IPS-20b (cell line): ENCODE data around the gene NHSL1.
A peak's percentile ranks its signal among the peaks of the same experiment; 100 is the strongest.

Experiments used
- H3K27ac ChIP-seq: one replicate; pipeline ENCODE4 v1.5.1; 2013; ENCODE audit warnings: low read length
- H3K27me3 ChIP-seq: 2 replicates; pipeline ENCODE4 v1.6.1; 2013; ENCODE audit warnings: mild to moderate bottlenecking, low read length, inconsistent platforms; ENCODE audit not compliant: insufficient read depth
- H3K36me3 ChIP-seq: 2 replicates; pipeline ENCODE4 v1.6.1; 2013; ENCODE audit warnings: low read depth, mild to moderate bottlenecking, inconsistent platforms, low read length, moderate library complexity; ENCODE audit not compliant: insufficient read depth
- H3K4me1 ChIP-seq: 2 replicates; pipeline ENCODE4 v1.6.1; 2013; ENCODE audit warnings: mild to moderate bottlenecking, control low read depth, inconsistent platforms, low read length, moderate library complexity; ENCODE audit not compliant: insufficient read depth
- H3K4me3 ChIP-seq: 2 replicates; pipeline ENCODE4 v1.5.1; 2013; ENCODE audit warnings: mild to moderate bottlenecking, low read length, inconsistent platforms
- H3K9ac ChIP-seq: 2 replicates; pipeline ENCODE4 v1.6.1; 2013; ENCODE audit warnings: low read depth, mild to moderate bottlenecking, inconsistent platforms, low read length, moderate library complexity
- H3K9me3 ChIP-seq: 2 replicates; pipeline ENCODE4 v1.6.1; 2013; ENCODE audit warnings: mild to moderate bottlenecking, low read depth, low read length, inconsistent platforms; ENCODE audit not compliant: insufficient read depth

NHSL1 gene

DNA sequence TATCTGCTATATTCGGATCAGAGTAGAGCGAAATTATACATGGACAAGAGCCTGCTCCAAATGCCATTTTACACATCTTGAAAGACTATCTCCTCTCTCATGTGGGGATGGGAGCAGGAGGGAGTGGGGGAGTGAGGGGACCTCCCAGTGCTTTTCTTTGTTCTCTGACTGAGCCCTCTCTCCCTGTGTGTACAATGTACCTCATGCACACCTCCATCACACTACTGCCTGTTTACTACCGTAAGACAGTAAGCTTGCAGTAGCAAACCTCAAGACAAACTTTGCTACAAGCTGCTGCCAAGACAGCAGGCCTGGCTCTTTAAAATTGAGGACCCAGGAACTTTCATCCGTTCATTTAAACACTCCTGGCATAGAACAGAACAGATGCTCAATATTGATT, 7.2 kb downstream of the NHSL1 start:
- H3K27ac ChIP-seq = peak overlapping the region; percentile 42
- H3K9ac ChIP-seq = peak overlapping the region; percentile 35; the same call in 1 of the 2 replicates
- H3K4me1 ChIP-seq = peaks cover 46% of the 10 kb centered on the region
- no peaks in the 10 kb centered on the region for H3K9me3 ChIP-seq
- peaks cover 17% of the 10 kb centered on the region for H3K36me3 ChIP-seq
- peak overlapping the region; percentile 26; the same call in 1 of the 2 replicates for H3K4me3 ChIP-seq
- no peaks in the 10 kb centered on the region for H3K27me3 ChIP-seq

DNA sequence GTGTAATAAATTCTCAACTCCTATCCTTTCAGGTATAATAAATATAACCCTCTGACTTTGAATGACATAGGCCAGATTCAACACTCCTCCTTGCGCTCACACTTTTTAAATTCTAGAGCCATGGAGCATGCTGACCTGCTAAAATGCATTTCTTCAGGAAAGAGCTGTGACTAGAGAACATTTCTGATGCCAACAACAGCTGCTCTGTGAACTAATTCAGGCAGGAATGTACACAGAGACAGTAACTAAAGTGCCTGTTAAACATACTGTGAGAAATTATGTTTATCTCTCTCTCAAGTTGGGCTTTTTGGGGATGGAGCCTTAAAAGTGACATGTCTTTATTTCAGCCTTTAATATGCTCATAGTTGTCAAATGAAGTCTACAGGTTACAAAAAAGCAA, 8.3 kb downstream of the NHSL1 start:
- no peaks in the 10 kb centered on the region for H3K27me3 ChIP-seq
- peaks cover 21% of the 10 kb centered on the region for H3K36me3 ChIP-seq
- no peak overlapping the region for H3K9ac ChIP-seq
- H3K4me3 ChIP-seq = no peak overlapping the region
- peaks cover 48% of the 10 kb centered on the region for H3K4me1 ChIP-seq
- H3K27ac ChIP-seq = no peak overlapping the region
- H3K9me3 ChIP-seq = no peaks in the 10 kb centered on the region

DNA sequence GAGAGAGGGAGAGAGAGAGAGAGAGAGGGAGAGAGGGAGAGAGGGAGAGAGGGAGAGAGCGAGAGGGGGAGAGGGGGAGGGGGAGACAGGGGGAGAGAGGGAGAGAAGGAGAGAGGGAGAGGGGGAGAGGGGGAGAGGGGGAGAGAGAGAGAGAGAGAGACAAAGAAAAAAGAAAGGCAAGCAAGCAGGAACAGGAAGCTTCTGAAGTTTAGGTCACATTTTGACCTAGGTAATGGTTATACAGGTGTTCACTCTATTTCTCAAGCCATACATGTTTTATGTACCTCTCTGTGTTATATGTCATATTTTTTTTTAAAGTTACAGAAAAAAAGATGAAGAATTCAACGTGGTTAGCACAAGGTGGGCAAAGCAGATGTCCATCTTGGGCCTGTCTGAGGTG, 9.4 kb downstream of the NHSL1 start:
- H3K9ac ChIP-seq = no peak overlapping the region
- peaks cover 59% of the 10 kb centered on the region for H3K4me1 ChIP-seq
- H3K27ac ChIP-seq = no peak overlapping the region
- H3K9me3 ChIP-seq = no peaks in the 10 kb centered on the region
- H3K27me3 ChIP-seq = no peaks in the 10 kb centered on the region
- H3K36me3 ChIP-seq = peaks cover 12% of the 10 kb centered on the region
- H3K4me3 ChIP-seq = no peak overlapping the region

DNA sequence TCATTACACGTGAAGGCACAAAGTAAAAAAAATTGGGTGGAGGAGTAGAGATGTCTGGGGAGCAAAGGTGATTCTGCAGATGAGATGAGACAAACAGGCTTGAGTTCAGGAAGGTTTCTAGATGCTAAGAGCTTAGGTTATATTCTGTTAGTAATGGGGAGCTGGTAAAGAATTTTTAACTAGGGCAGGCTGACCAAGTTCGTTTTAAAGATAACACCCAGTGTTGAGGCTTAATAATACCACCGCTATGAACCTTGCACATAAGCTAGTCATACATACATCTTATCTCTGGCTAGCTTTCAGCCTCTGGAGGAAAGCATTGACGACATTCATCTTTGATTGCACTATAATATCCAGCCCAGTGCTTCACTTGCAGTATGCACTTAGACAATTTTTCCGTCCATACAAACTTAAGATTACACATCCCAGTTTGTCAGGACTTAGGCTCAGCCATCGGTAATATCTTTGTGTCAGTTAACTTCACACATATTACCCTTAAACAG, 12.1 kb downstream of the NHSL1 start:
- peaks cover 6% of the 10 kb centered on the region; the same call in 1 of the 2 replicates for H3K36me3 ChIP-seq
- no peaks in the 10 kb centered on the region for H3K27me3 ChIP-seq
- peaks cover 48% of the 10 kb centered on the region for H3K4me1 ChIP-seq
- H3K4me3 ChIP-seq = 0 out of 2 replicates have a peak overlapping the region, but pooled peaks have one; percentile 62
- peak overlapping the region; percentile 34; the same call in 1 of the 2 replicates for H3K9ac ChIP-seq
- H3K9me3 ChIP-seq = no peaks in the 10 kb centered on the region
- peak overlapping the region; percentile 86 for H3K27ac ChIP-seq

DNA sequence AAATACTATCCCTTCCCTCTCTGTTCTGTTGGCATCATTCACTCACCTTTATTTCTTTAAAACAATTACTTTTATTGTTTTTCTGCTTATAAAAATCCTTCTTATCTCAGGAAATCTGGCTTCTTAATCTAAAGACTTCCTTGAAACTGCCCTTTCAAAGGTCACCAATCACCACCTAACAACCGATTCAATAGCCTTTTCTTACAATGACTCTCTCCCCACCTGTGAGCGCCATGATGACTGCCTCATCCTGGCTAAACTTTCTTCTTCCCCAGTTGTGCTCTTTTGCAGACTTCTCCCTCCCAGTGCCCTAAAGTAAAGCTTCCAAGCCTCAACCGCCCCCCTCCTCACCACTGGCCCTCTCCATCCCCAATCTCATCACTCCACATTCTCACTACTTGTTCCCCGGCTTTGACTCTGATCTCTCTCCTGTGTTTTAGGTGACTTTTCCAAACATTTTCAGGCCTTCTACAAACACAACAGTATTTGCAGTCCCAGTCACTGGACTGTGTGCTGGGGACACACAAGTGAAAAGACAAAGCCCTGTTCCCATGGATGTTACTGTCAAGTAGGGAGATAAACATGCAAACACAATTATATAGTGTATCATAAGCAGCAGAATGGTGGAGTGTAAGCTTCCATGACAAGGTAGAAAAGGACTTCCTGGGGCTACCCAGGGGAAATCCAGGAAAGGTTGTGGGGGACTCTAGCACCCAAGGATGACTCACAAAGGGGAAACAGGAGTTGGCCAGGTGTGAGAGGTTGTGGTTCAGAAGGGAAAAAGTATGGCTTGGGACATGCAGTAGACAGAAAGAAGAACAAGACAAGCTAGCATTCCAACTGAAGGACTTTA, 12.8 kb downstream of the NHSL1 start:
- Histone ChIP-seq H3K36me3 (peaks cover 6% of the 10 kb centered on the region; the same call in 1 of the 2 replicates), H3K4me1 (peaks cover 42% of the 10 kb centered on the region), H3K27ac (peak overlapping the region; percentile 86), H3K9ac (peak overlapping the region; percentile 75; the same call in 1 of the 2 replicates), H3K4me3 (peak overlapping the region; percentile 62; the same call in 1 of the 2 replicates), H3K9me3 (no peaks in the 10 kb centered on the region), H3K27me3 (no peaks in the 10 kb centered on the region)

DNA sequence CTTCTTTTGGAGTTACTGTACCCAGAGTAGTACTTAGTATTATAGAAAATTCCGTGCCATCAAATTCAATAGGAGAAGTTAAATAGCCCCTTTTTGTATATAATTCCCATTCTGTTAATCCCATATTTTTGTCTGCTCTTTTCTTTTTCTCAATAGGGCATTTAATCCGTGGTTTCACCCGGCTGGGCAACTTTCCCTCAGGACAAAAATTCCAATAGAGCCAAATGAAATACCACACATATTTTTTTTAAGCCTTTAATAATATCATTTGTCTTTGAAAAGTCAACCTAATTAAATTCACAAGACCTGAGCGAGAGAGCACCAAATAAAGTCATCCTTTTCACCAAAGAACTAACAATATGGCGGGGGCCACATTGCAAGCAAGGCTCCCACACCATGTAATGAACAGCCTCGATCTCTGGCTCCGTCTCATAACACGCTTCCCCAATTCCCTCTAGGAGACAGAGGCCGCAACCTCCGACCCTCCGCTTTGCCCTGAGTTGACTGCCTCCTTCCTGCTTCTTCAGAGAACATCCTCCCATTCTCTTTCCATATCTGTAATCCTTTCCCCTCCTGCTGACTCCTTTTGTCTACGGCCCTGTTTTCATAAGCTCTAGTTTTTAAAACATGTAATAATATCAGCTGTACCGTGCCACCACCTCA, 13.6 kb downstream of the NHSL1 start:
- Histone ChIP-seq H3K27me3 (no peaks in the 10 kb centered on the region), H3K36me3 (0 out of 2 replicates have a peak, but pooled peaks cover 6% of the 10 kb centered on the region), H3K9me3 (no peaks in the 10 kb centered on the region), H3K4me3 (peak overlapping the region; percentile 62), H3K4me1 (peaks cover 36% of the 10 kb centered on the region), H3K27ac (peak overlapping the region; percentile 86), H3K9ac (peak overlapping the region; percentile 75; the same call in 1 of the 2 replicates)

DNA sequence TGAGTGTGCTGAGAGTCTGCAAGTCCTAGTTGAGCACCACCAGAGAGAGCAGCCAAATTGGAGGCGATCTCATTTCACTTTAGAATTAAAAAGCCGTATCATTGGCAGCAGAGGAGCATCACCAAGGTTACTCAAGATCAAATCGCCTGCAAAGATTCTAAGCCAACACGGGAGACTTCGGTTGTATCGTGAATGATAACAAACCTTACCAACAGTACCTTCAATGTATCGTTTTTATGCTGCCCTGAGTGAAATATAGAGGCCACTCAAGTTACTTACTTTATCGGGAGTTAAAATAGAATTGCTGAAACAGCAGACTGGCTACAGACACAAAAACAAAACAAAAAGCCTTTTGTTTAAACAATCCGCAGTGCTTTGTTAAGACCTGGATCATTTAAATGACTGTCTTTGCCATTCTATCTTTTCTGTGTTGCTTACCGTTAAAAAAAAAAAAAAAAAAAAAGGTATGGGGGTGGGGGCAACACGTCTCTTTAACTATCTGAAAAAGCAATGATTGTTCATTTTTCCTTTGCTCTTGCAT, 14.2 kb downstream of the NHSL1 start:
- 0 out of 2 replicates have a peak, but pooled peaks cover 8% of the 10 kb centered on the region for H3K36me3 ChIP-seq
- peak overlapping the region; percentile 86 for H3K27ac ChIP-seq
- no peaks in the 10 kb centered on the region for H3K9me3 ChIP-seq
- peak overlapping the region; percentile 75; the same call in 1 of the 2 replicates for H3K9ac ChIP-seq
- peak overlapping the region; percentile 62 for H3K4me3 ChIP-seq
- H3K4me1 ChIP-seq = peaks cover 36% of the 10 kb centered on the region
- H3K27me3 ChIP-seq = no peaks in the 10 kb centered on the region

DNA sequence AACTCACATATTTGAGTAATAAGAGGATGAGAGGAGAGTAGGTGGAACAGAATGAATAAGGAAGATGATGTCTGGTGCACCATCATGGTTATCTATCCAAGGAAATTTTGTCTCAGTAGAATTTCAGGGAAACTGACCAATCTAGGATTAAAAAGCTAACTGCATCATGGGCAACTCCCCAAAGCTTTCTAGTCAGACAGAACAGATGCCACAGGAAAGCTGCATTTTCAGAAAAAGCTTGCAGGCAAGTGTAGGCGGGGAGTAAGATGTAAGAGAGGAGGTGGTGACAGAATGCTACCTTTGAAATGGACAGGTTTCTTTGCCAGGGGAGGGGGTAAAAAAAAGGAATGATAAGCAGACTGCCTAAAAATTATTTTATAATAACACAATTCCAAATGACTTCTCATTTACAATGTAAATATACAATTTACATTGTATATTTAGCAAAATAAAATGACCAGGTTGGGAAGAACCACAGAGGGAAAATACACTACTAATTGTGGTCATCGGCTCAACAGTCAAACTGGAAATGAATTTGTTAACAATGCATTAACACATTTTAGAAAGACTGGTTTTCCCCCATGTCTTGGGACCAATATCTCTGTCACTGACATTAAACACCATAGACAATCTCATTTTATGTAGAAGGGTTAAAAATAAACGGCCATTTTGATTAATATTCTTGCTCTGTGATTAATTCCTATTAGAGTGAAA, 15.1 kb downstream of the NHSL1 start:
- H3K9me3 ChIP-seq = no peaks in the 10 kb centered on the region
- peaks cover 36% of the 10 kb centered on the region for H3K4me1 ChIP-seq
- peak overlapping the region; percentile 62; the same call in 1 of the 2 replicates for H3K4me3 ChIP-seq
- 0 out of 2 replicates have a peak, but pooled peaks cover 11% of the 10 kb centered on the region for H3K36me3 ChIP-seq
- H3K27me3 ChIP-seq = no peaks in the 10 kb centered on the region
- H3K9ac ChIP-seq = peak overlapping the region; percentile 75; the same call in 1 of the 2 replicates
- peak overlapping the region; percentile 86 for H3K27ac ChIP-seq

DNA sequence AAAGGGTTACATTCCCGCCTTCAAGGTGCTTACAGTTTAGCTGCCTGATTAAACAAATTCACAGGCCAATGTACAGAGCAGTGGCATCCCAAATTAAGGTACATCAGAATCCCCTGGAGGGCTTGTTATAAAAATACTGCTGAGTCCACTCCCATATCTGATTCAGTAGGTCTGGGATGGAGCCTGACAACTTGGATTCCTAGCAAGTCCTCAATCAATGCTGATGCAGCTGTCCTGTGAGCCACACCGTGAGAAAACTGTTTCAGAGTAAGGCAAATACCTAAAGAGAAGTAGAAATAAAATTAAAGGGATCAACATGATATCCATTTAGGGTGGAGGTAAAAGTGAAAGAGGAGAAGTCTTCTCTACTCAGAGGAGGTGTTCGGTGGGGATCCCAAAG, 16.5 kb downstream of the NHSL1 start:
- no peak overlapping the region for H3K9ac ChIP-seq
- H3K36me3 ChIP-seq = 0 out of 2 replicates have a peak, but pooled peaks cover 11% of the 10 kb centered on the region
- H3K4me3 ChIP-seq = no peak overlapping the region
- H3K9me3 ChIP-seq = no peaks in the 10 kb centered on the region
- H3K27me3 ChIP-seq = no peaks in the 10 kb centered on the region
- no peak overlapping the region for H3K27ac ChIP-seq
- peaks cover 36% of the 10 kb centered on the region for H3K4me1 ChIP-seq

DNA sequence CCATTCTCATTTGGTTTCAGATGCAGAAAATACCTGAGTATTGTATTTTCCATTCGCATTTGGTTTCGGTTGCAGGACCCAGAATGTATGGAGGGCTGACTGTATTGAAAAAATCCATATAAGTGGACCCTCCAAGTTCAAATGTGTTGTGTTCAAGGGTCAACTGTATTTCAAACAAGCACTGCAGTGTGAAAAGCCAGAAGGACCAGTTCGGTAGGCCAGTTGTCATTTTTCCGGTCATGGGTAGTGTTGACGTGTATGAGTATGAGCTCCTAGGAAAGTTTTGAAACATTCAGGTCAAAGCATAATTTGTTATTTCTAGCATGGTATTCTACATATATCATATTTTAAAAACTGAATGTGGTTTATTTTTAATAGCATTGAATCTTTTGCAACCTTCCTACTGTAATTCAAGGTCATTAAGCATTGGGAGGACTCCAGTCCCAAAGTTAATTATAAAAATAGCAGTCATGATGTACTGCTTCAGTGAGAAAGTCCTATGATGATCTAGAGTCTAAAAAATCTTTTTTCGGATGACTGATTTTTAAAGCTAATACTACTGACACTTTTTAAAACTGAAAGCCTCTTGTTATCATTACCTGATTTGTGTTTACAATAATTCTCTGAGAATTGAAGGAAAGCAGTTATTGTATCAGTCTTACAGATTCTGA, 18.9 kb downstream of the NHSL1 start:
- Histone ChIP-seq H3K4me3 (no peak overlapping the region), H3K9ac (no peak overlapping the region), H3K27me3 (no peaks in the 10 kb centered on the region), H3K36me3 (0 out of 2 replicates have a peak, but pooled peaks cover 5% of the 10 kb centered on the region), H3K9me3 (no peaks in the 10 kb centered on the region), H3K27ac (no peak overlapping the region), H3K4me1 (peaks cover 16% of the 10 kb centered on the region)
